Hematopoietic multipotent progenitor cell treated with erythropoietin and hydrocortisone succinate and interleukin-3 and kit ligand, for 4 days (in vitro differentiated cells): ENCODE data around the gene PROM1.

Experiments used
- DNase-seq: peaks from one replicate; pipeline ENCODE4 v3.0.0-alpha.2; 2015

PROM1 gene

DNA sequence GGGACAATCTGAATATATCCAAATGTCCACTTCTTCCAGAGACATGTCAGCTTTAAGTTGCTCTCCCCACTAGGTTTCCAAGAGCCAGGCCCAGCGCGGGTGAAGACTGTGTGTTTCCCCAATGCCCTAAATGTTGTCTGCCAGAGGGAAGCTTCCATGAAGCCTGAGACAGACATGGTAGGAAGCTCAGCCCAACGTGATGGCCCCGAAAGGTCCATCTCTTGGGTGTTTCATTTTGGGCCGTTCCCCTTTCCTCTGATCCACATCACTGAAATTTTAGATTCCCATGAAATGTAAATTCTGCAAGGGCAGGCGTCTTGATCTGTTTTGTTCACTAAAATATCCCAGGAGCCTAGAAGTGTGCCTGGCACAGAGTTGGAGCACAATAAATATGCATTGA is 25.4 kb upstream of the PROM1 start:
- DNase-seq: no peak

DNA sequence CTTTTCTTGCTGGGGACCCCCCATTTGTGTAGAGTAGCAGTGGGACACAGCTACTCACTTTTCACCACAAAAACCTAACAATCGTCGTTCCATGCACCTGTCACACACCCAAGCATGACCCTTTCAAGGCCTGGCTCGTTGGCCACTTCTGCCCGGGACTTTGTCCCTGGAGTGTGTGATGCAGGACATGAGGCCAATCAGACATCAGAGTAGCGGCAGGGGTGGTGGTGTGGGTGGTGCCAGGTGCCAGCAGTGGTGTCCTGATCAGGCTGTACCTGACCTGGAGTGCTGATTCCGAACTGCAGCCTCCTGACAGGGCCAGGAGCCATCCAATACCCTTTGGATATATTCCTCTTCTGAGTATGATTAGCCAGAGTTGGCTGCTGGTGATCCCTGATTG is 23.1 kb upstream of the PROM1 start:
- DNase-seq: no peak

DNA sequence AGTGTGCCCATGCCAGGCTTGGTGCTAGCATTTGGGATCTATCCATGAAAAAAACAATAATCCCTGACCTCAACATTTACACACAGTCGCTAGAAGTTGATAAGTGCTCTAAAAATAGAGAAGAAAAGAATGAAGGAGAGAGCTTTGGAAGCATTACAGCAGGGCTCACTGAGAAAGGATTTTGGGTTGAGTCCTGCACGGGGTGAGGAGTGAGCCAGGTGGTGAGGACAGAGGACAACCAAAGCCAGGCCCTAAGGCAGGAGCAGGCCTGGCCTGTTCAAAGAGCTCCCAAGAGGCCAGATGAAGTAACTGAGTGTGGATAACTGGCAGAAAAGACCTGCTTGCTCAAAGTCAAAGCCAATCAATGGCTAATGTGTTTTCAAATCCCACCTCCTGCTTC is 20.7 kb upstream of the PROM1 start:
- no peak for DNase-seq

DNA sequence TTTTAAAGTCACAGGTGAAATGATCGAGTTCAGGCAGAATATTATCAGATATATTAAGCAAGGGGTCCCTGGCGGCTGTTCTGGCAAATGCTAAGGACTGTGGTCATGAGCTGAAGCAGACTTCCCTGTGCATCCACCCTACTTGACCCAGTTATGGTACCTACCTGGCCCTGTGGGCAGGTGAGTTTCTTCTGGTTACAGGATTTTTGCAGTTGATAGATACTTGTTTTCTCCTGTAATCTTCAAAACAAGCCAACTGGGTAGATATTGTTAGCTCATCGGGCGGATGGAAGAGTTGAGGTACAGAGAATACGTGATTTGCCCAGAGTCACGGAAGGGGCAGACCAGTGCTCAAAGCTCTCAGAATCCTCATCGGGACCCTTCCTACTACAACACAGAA is 18.5 kb upstream of the PROM1 start:
- no peak for DNase-seq

DNA sequence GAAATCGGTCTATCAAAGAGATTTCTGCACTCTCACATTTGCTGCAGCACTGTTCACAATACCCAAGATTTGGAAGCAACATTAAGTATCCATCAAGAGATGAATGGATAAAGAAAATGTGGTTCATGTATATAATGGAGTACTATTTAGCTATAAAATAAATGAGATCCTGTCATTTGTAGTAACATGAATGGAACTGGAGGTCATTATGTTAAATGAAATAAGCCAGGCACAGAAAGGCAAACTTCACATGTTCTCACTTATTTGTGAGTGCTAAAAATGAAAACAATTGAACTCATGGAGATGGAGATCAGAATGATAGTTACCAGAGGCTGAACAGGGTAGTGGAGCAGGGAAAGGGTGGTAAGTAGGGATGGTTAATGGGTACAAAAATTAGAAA is 17.0 kb upstream of the PROM1 start:
- no peak for DNase-seq

DNA sequence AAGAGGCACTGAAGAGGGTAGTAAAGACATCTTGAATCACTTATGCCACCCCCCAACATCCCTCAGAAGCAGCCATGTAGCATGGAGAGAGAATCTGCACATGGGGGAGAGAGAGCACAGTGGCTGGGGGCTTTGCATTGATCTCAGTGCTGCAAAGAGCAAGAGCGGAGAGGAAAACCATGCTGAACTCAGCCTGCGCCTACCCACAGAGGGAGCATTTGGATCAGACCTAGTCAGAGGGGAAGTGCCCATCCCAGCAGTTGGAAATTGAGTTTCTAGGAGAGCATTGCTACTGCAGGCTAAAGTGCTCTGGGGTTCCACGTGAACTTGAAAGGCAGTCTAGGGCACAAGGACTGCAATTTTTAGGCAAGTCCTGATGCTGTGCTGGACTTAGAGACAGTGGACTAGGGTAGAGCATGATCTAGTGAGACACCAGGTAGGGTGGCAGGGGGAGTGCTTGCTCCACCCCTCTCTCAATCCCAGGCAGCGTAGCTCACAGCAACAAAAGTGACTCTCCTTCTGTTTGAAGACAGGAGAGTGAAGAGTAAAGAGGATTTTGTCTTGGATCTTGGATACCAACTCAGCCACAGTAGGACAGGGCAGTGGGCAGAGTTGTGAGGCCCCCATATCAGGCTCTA is 9.0 kb upstream of the PROM1 start:
- no peak for DNase-seq

DNA sequence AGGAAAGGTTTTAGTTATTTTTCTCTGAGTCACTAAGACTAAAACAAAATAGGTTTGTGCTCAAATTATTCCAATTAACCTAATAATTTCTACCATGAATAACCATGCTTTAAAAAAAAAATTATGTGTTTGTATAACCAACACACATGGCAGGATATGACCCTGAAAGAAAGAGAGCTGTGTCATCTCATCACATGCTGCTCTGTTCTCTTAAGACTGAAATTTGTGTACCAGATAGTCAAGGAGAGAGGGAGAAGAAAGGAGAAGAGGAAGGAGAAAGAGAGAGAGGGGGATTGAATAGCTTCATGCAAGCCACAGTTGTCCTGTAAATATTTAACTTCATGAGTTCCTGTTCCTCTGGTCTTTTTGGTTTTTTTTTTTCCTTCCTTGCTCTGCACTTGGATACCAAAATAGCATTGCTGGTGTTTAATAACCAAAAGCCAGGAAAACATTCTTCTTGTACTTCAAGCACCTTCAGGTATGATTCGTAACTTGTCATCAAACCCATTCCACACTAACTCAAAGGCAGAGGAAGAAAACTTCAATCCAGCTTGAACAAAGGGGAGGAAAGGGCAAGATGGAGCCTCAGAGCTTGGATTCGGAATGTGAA is 6.4 kb upstream of the PROM1 start:
- no peak for DNase-seq

DNA sequence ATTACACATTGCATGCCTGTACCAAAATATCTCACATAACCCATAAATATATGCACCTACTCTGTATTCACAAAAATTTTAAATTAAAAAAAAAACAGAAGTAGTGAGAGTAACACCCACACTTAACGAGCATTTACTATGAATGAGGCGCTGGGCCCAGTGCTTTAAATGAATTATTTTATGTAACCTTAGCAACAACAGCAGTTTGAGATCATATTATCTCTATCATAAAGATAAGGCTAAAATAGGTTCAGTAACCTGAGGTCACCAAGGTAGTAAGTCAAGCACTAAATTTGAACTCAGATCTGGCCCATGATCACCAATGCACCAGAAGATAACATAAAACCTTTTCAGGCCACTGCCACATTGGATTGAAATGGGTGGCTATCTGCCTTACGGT is 5.3 kb upstream of the PROM1 start:
- DNase-seq: no peak

DNA sequence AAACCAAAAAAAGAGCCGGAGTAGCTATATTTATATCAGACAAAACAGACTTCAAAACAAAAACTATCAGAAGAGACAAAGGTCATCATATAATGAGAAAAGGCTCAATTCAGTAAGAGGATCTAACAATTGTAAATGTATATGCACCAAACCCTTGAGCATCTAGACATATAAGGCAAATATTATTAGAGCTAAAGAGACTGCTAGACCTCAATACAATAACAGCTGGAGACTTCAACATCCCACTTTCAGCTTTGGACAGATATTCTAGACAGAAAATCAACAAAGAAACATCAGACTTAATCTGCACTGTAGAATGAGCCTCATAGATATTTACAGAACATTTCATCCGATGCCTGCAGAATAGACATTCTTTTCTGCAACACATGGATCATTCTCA is 4.8 kb upstream of the PROM1 start:
- no peak for DNase-seq

DNA sequence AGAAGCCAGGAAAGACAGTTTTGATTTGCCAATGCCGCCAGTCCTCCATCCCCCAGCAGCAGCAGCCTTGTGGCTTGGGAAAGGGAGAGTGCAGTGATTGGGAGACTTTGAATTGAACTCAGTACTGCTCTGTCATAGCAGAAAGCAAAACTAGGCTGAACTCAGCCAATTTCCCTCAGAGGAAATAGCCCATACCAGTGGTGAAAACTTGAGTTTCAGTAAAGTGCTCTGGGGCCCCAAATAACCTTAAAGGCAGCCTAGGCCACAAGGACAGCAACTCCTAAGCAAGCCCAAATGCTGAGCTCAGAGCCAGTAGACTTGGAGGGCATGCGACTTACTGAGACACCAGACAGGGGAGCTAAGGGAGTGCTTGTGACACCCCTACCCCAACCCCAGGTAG is 2.0 kb upstream of the PROM1 start:
- DNase-seq: no peak

DNA sequence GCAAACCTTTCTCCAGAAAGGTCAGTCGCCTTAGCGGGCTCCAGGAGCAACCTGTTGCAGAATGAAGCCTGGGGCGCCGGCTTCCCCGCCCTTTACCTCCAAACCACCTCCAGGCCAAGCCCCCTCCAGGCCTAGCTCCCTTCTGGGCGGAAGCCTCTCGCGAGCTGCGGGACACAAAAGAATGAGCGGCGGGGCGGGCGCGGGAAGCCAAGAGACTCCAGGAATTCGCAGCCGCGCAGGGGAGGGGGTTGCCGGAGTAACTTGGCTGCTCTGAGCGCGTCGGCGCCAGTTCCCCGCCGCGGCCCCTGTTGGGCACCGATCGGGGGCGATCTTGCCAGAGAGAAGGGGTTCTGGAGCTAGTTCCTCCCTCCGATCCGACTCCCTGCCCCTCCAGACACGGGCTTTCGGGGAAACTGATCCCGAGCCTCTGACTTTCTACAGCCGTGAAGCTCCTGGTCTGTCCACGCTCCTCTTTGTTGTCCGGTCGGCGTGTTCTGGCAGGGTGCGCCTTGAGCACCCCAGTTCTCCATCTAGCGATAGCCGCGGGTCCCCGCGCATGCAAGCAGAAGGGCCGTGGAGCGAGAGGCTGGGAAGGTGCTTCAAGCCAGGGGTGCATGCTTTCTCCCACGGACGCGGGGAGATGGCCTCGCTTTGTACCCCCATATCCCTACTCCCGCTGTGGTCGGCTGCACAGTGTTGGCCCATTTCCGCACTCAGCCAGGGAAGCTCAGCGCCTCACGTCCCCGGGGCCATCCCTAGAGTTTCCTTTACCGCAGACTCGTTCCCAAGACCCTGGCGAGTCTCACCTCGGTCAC is 1.2 kb downstream of the PROM1 start:
- peak; percentile 56 for DNase-seq

DNA sequence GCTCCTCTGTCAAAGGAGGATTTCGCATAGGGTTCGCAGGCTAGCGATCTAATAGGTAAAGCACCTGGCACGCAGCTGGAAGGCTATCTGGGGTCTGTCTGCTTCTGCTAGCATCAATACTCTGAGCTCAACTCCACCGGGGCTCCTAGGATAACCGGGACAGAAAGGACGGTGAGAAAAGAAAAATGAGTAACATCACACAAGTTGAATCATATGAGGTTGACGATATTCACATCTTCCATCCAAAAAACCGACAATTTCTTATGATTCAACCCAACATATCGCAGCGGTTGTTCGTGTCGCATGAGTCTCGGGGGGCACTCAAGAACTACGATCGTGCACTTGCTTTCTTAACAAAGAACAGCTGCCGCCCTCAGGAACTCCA is 1.8 kb downstream of the PROM1 start:
- DNase-seq: no peak

DNA sequence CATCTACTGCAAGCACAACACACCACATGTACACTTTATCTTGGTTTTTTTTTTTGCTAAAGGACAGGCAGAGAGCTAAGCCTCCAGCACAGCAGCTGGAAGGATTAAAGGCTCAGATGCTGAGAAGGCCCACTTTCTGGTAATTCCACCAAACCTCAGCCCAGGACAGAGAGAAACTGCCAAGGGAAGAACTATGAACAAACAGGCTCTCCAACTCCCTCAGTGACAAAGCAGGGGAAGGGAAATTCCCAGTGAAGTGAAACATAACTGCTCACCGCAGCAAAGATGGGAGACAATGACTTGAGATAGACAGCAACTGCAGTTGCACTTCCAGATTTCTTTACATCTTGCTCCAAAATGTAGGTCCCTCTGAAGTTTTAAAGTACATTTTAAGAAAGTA is 4.8 kb downstream of the PROM1 start:
- no peak for DNase-seq

DNA sequence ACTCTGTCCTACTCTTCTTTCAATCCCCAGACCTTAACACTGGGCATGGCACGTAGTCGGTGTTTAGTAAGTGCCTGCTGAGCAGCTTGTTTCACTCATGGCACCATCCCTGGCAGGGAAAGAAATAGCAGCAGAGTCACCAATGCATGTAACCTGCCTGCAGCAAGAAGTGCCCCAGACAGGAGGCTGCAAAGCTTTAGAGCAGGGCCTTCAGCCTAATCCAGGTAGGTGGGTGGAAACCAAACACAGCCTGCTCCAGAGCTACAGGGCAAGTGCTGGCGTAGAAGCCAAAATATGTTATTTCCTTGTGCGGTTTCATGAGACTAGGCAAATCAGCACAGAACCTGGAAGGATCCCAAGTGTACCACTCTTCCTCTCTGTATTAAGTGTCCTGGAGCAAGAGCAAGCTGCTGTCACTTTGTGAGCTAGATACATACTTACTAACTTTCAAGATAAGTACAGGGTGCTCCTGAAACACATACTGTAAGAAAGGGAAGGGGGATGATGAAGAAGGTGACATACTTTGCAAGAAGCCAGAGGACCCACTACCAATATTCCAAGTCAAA is 5.5 kb downstream of the PROM1 start:
- DNase-seq: no peak

DNA sequence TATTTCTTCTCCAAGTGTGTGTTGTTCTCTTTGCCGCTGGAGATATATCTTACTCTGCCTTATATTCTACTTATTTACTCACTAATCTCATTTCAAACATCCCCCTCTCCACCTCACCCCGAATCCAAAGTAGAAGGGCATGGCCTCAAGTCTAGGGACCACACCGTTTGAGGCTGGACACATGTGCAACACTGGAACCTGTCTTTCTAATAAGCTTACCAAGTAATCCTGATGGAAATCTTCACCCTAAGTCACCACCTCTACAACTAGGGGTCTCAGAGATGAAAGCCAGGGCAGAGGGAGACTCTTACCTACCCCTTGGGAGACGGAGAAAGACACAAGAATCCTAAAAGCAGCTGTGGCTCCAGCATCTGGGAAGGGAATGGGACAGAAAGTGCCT is 6.0 kb downstream of the PROM1 start:
- DNase-seq: no peak

DNA sequence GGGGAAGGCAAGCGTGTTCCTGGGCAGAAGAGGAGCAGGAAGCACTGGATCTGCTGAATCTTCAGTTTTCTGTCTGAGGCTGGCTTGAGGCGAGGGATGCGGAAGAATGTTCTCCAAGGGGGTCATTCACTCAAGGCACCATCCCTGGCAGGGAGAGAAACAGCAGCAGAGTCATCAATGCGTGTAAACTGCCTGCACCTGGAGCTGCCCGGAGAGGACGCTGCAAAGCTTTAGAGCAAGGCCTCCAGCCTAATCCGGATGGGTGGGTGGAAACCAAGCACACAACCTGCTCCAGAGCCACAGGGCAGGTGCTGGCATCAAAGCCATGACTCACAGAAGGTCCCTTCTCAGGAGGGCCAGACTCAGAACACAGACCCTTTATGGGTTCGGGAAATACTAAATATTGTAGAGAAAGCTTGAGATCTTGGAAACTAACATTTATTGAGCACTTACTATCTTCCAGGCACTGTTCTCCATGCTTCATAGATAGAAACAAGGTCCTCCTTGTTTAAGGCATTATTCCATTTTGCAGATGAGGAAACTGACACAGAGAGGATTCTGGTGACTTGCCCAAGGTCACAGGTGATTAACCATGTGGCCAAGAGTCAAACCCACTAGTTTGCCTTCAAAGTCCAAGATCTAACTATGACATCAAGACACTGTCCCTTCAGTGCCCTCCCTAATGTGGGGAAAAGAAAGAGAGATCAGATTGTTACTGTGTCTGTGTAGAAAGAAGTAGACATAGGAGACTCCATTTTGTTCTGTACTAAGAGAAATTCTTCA is 7.7 kb downstream of the PROM1 start:
- no peak for DNase-seq

DNA sequence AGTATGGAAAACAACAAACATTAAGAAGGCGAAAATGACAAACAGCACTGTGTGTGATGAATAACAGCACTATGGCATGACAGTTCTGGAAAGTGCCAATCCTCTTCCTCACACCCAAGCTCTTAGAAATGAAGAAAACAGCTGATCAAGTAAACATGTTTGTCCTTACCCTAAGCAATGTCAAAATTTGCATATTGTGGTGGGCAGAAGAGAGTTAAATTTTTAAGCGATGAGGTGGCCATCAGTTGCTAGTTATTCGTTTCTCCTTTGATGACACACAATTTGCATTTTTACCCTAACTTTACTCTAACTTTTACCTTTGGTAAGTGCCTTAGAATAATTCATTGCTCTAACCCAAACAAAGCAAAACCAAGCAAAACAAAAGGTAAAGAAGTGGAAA is 8.8 kb downstream of the PROM1 start:
- DNase-seq: no peak

DNA sequence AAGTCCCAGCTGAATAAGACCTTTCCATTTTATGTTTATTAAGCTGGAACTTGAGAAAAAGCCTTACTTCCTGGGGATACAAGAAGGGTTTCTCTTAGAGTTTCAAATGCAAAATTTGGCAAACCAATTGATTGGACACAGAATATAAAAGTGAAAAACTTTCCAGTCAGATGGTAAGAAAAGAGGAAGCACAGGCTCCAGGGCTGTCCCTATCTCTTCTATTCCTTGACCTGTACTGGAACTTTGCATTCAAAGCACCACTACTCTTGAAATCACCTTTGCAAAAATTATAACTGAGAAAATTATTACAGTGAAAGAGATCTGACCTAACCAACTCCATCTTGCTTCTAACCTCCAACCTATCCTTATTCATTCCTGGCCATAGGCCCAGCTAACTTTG is 11.7 kb downstream of the PROM1 start:
- DNase-seq: no peak

DNA sequence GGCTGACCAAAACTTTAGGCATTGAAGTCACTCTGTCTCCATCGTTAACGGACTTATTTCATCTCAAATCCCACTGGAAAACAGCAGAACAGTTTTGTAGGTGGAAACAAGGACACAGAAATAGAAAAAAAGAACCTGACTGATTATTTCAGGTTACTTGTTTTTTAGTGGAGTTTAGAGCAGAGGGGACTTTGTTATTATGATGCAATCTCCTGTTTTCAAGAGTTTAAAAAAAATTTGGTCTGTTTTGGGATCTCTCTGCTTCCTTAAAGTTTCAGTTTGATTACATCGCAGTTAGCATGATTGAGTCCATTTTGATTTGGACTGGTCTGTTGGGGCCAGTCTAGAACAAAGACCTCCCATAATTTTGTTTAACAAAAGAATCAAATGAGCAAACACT is 13.6 kb downstream of the PROM1 start:
- DNase-seq: no peak

DNA sequence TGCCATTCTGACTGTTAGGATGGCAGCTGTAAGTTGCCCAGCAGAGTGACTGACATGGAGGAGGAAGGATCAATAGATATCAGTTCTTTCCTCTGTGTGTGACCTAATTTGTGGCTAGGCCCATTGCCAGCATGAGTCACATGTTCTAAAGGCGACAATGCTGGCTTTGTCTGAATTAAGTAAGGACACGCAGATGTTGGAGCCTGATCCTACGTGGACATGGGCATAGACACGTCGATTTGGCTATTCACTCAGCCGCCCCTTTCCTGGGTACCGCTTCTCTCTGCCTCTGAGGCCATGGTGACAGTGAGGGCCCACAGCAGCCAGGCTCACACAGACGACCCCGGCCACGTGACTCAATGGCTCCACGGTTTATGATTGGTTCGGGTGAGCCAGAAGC is 16.3 kb downstream of the PROM1 start:
- DNase-seq: peak; percentile 68

DNA sequence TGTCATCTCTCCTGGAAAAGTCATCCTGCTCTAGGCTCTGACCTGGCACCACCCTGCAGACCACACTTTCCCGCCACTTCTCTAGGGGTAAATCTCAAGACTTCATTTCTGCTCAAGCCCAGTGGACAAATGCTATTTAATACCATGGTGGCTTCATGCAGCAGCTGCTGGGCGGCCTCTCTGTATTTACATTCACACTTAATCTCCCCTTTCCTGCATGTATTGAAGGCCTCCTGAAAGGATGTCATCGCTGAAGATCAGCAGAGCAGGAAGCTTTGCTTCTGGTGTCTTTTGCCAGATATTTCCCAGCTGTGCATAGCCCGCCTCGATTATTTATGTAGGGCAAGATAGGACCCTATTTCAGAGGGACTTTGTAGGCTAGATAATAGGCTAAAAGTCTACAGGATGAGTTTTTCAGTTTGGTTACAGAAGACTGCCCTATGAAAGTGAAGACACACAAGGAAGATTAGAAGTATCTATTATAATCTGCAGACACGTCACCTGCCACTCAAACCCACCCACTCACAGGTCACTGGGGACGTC is 17.2 kb downstream of the PROM1 start:
- peak; percentile 28 for DNase-seq

DNA sequence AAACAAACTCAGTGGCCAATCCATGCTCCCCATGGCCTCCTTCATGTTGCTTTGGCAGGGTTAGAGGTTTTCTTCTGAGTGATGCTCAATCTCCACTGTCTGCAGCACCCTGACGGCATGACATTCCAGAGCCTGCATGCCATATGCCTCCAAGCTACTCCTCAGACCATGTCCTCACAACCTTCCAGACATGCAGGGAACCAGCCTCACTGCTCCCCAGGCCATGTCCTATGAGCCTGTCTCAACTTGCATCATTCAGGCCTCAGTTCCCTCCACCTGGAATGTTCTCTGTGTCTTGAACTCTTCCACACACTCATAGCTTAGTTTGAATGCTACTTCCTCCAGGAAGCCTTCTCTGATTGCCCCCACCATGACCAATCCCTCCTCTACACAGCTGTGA is 18.8 kb downstream of the PROM1 start:
- DNase-seq: no peak

DNA sequence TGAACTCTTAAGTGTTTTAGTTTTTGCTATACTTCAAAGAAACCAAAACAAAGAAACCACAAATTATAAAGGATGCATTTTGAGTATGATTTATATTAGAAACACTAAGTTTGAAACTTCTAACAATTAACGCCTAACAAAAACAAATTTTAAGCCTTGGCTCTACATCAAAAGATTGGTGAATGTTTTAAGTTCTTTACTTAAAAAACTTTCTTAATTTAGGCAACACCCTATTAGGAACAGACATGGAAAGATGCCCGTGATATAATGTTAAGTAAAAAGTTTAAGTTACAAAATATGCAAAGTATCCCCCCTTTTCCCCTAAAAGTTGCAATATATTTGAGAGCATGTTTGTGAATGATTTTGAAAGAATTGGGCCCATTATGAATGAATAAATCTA is 21.2 kb downstream of the PROM1 start:
- no peak for DNase-seq
